ENCODE data around the gene MYOM3. TPM values are rescaled to one million over a fixed set of nuclear protein-coding genes. Genes with fewer than 3 reads are reported as not detected.

Gene MYOM3
- total and polyA plus RNA-seq, 2 of the 13 experiments (the other 11 are each of a cell fraction or from before 2014, with no cell fraction given), result 5.8 to 15.3 TPM

- ATAC-seq, result no peak
- WGBS (ENCODE audit: low lambda C conversion rate), result 100% methylated on average over 5 of the region's 5 CpGs
- no peak overlapping the region for H3K4me2 ChIP-seq (ENCODE audit: low read depth, low read length)
- TF ChIP-seq, protein P1, sequence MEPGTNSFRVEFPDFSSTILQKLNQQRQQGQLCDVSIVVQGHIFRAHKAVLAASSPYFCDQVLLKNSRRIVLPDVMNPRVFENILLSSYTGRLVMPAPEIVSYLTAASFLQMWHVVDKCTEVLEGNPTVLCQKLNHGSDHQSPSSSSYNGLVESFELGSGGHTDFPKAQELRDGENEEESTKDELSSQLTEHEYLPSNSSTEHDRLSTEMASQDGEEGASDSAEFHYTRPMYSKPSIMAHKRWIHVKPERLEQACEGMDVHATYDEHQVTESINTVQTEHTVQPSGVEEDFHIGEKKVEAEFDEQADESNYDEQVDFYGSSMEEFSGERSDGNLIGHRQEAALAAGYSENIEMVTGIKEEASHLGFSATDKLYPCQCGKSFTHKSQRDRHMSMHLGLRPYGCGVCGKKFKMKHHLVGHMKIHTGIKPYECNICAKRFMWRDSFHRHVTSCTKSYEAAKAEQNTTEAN (CRISPR knock-in tag; conservative IDR thresholded peaks at IDR 0.05), result no peak
- TF ChIP-seq IRF1 (CRISPR knock-in tag; IDR thresholded peaks at IDR 0.05; ENCODE audit: low read depth) (no peak), NR2F1 (CRISPR knock-in tag; IDR thresholded peaks at IDR 0.05) (no peak), CSRNP1 (CRISPR knock-in tag; IDR thresholded peaks at IDR 0.05) (no peak), ZFX (CRISPR knock-in tag; IDR thresholded peaks at IDR 0.05; ENCODE audit: low read depth) (no peak), ZNF232 (CRISPR knock-in tag; IDR thresholded peaks at IDR 0.05; ENCODE audit: borderline replicate concordance) (no peak), ZNF460 (CRISPR knock-in tag; IDR thresholded peaks at IDR 0.05; ENCODE audit: borderline replicate concordance) (no peak), EEA1 (CRISPR knock-in tag; IDR thresholded peaks at IDR 0.05; ENCODE audit: borderline replicate concordance) (no peak), KLF16 (CRISPR knock-in tag; IDR thresholded peaks at IDR 0.05) (no peak), ZNF652 (CRISPR knock-in tag; IDR thresholded peaks at IDR 0.05; ENCODE audit: borderline replicate concordance, low read depth) (no peak), ATF1 (CRISPR knock-in tag; IDR thresholded peaks at IDR 0.05) (no peak), KLF15 (CRISPR knock-in tag; IDR thresholded peaks at IDR 0.05; ENCODE audit: borderline replicate concordance) (no peak)
- peaks cover 13% of the 10 kb centered on the region for H3K4me1 ChIP-seq (ENCODE audit: insufficient read depth, low read length)
- no peak for FAIRE-seq
- no peak overlapping the region for H3K9ac ChIP-seq (ENCODE audit: insufficient read depth, low read depth, low read length)
- H4K20me1 ChIP-seq (ENCODE audit: insufficient read depth, low read length), result no peaks in the 10 kb centered on the region
- ChIA-PET POLR2A (interaction anchor here (0.9 kb wide), 1 partner anchor 9 kb away, joined by 3 read pairs; no protein-coding TSS in a partner anchor), CTCF (ENCODE audit: low intra/inter-chr PET ratio, low total read pairs) (no interaction called here)
- H3K79me2 ChIP-seq (ENCODE audit: insufficient read depth, low read length), result no peaks in the 10 kb centered on the region
- H3K27ac ChIP-seq (ENCODE audit: extremely low read length, insufficient read depth, low read length), result no peak overlapping the region
- H3K27me3 ChIP-seq (ENCODE audit: control insufficient read depth in 1 of 2, insufficient read depth in 2 of 2, low read length in 2 of 2), result no peaks in the 10 kb centered on the region
- no peaks in the 10 kb centered on the region for H3K9me3 ChIP-seq (ENCODE audit: low read length)
- BruUV-seq (replicated peaks), result no TSS peak
- no peak overlapping the region for H2AFZ ChIP-seq (ENCODE audit: low read length)
- no peak overlapping the region for H3K4me3 ChIP-seq (replicated peaks in 1 of 3; ENCODE audit: insufficient read depth in 1 of 3, low read depth in 2 of 3, low read length in 3 of 3)
- peaks cover 2 to 15% of the 10 kb centered on the region in 2 experiments; a peak in 4 of 5 replicates for H3K36me3 ChIP-seq (replicated peaks in 1 of 2; ENCODE audit: control insufficient read depth in 1 of 2, insufficient read depth in 2 of 2, low read length in 2 of 2)
- DNase-seq (ENCODE audit: low spot score), result no peak
- in situ Hi-C loops (cut with HindIII; ENCODE audit: extremely low pct_ligation_motif_present, low pct_unique_long_range_greater_than_20kb), result no loop called here
- intact Hi-C loops (cut with micrococcal nuclease; ENCODE audit: unreplicated experiment), result no loop called here
These were observed 47.4 kb upstream of the MYOM3 start for GRCh38 chr1:24159366-24159765.

All from HepG2 (cell line).